ENCODE results near the gene DDX55.
"Not testable (repeated sequence)": the region's sequence is repeated elsewhere in the genome, so short reads cannot be mapped to it uniquely, and the experiment has no call there.

GRCh38 chr12:123558487-123558886, 43.4 kb upstream of the DDX55 start:
- not testable (repeated sequence) for TF ChIP-seq EZH2 (IDR thresholded peaks at IDR 0.05; ENCODE audit: borderline replicate concordance, low read length); CTCF (IDR thresholded peaks at IDR 0.05; ENCODE audit: low read length)

Measured in OCI-LY1 (cell line).